H1 (cell line): ENCODE data around the gene NMRK2. TPM values are rescaled to one million over a fixed set of nuclear protein-coding genes. Genes with fewer than 3 reads are reported as not detected.

Experiments
- ASH2L ChIP-seq: fragments of 200-600, 300-600 bp; sonication (generic); IDR thresholded peaks from one replicate; pipeline ENCODE4 v1.7.1; 2017; ENCODE audit warnings: low read length
- BCL11A ChIP-seq, 2 experiments: IDR thresholded peaks; one replicate each; pipeline ENCODE4 v1.6.1; 2011; ENCODE audit warnings: low read depth in 2 of 2, low read length in 2 of 2, mild to moderate bottlenecking in 2 of 2
- EZH2 ChIP-seq: fragments of 200-600 bp; sonication (generic); IDR thresholded peaks from 2 replicates; pipeline ENCODE4 v1.7.1; 2012; ENCODE audit warnings: low read depth, mild to moderate bottlenecking, moderate library complexity, low read length, inconsistent platforms; ENCODE audit not compliant: severe bottlenecking
- GTF2F1 ChIP-seq: IDR thresholded peaks from 2 replicates; pipeline ENCODE4 v1.6.1; 2012; ENCODE audit warnings: low read depth, low read length, improper control_type of control experiment, borderline replicate concordance
- JUN ChIP-seq: IDR thresholded peaks from 2 replicates; pipeline ENCODE4 v1.6.1; 2011; ENCODE audit warnings: low read depth, mild to moderate bottlenecking, improper control_type of control experiment, low read length
- TCF12 ChIP-seq: IDR thresholded peaks from 2 replicates; pipeline ENCODE4 v1.6.1; 2011; ENCODE audit warnings: low read depth, mild to moderate bottlenecking, low read length
- polyA plus RNA-seq, 7 experiments: library from polyadenylated mRNA; depleted of rRNA in 3 of 7; stranded (reverse) in 5 of 7; unstranded in 2 of 7; fragments of >200 nt in 5 of 7; fragments of 200-250 nt in 2 of 7; gene quantifications; 1 replicate in 5 of 7; 2 replicates in 1 of 7; 4 replicates in 1 of 7; pipeline versions ENCODE4 v1.2.1 to v1.2.3, GENCODE V29; 2011 to 2013; ENCODE audit warnings: missing spikeins in 2 of 7, mixed read lengths in 2 of 7
- total RNA-seq: library from RNA; stranded (reverse); fragmentation: NEBNext Ultra II Directional; extraction: Animal tissue kit (Norgen Biotek cat#: 25700); gene quantifications from 2 replicates; pipeline ENCODE4 v1.2.1, GENCODE V29; 2021
- TF ChIP-seq, protein P1 (sequence below): fragments of 300-600 bp; sonication (generic); IDR thresholded peaks from 2 replicates; pipeline ENCODE4 v1.7.1; 2012; ENCODE audit warnings: low read length, moderate library complexity, mild to moderate bottlenecking, inconsistent platforms; ENCODE audit not compliant: insufficient replicate concordance
- TF ChIP-seq, protein P2 (sequence below): IDR thresholded peaks from 2 replicates; pipeline ENCODE4 v1.6.1; 2011; ENCODE audit warnings: low read depth, mild to moderate bottlenecking, low read length; ENCODE audit not compliant: insufficient read depth

The NMRK2 gene
- total and polyA plus RNA-seq, 2 of the 8 experiments (the other 6 are each of a cell fraction or from before 2014, with no cell fraction given): 87.4 to 206 TPM

- TF ChIP-seq, protein P1, sequence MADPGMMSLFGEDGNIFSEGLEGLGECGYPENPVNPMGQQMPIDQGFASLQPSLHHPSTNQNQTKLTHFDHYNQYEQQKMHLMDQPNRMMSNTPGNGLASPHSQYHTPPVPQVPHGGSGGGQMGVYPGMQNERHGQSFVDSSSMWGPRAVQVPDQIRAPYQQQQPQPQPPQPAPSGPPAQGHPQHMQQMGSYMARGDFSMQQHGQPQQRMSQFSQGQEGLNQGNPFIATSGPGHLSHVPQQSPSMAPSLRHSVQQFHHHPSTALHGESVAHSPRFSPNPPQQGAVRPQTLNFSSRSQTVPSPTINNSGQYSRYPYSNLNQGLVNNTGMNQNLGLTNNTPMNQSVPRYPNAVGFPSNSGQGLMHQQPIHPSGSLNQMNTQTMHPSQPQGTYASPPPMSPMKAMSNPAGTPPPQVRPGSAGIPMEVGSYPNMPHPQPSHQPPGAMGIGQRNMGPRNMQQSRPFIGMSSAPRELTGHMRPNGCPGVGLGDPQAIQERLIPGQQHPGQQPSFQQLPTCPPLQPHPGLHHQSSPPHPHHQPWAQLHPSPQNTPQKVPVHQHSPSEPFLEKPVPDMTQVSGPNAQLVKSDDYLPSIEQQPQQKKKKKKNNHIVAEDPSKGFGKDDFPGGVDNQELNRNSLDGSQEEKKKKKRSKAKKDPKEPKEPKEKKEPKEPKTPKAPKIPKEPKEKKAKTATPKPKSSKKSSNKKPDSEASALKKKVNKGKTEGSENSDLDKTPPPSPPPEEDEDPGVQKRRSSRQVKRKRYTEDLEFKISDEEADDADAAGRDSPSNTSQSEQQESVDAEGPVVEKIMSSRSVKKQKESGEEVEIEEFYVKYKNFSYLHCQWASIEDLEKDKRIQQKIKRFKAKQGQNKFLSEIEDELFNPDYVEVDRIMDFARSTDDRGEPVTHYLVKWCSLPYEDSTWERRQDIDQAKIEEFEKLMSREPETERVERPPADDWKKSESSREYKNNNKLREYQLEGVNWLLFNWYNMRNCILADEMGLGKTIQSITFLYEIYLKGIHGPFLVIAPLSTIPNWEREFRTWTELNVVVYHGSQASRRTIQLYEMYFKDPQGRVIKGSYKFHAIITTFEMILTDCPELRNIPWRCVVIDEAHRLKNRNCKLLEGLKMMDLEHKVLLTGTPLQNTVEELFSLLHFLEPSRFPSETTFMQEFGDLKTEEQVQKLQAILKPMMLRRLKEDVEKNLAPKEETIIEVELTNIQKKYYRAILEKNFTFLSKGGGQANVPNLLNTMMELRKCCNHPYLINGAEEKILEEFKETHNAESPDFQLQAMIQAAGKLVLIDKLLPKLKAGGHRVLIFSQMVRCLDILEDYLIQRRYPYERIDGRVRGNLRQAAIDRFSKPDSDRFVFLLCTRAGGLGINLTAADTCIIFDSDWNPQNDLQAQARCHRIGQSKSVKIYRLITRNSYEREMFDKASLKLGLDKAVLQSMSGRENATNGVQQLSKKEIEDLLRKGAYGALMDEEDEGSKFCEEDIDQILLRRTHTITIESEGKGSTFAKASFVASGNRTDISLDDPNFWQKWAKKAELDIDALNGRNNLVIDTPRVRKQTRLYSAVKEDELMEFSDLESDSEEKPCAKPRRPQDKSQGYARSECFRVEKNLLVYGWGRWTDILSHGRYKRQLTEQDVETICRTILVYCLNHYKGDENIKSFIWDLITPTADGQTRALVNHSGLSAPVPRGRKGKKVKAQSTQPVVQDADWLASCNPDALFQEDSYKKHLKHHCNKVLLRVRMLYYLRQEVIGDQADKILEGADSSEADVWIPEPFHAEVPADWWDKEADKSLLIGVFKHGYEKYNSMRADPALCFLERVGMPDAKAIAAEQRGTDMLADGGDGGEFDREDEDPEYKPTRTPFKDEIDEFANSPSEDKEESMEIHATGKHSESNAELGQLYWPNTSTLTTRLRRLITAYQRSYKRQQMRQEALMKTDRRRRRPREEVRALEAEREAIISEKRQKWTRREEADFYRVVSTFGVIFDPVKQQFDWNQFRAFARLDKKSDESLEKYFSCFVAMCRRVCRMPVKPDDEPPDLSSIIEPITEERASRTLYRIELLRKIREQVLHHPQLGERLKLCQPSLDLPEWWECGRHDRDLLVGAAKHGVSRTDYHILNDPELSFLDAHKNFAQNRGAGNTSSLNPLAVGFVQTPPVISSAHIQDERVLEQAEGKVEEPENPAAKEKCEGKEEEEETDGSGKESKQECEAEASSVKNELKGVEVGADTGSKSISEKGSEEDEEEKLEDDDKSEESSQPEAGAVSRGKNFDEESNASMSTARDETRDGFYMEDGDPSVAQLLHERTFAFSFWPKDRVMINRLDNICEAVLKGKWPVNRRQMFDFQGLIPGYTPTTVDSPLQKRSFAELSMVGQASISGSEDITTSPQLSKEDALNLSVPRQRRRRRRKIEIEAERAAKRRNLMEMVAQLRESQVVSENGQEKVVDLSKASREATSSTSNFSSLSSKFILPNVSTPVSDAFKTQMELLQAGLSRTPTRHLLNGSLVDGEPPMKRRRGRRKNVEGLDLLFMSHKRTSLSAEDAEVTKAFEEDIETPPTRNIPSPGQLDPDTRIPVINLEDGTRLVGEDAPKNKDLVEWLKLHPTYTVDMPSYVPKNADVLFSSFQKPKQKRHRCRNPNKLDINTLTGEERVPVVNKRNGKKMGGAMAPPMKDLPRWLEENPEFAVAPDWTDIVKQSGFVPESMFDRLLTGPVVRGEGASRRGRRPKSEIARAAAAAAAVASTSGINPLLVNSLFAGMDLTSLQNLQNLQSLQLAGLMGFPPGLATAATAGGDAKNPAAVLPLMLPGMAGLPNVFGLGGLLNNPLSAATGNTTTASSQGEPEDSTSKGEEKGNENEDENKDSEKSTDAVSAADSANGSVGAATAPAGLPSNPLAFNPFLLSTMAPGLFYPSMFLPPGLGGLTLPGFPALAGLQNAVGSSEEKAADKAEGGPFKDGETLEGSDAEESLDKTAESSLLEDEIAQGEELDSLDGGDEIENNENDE: no peak
- TF ChIP-seq TCF12 (no peak), EZH2 (no peak), JUN (peak; percentile 100), BCL11A (IDR thresholded peaks at IDR 0.05; ENCODE audit: low read depth in 2 of 2, low read length in 2 of 2) (no peak), ASH2L (peak; percentile 29), GTF2F1 (no peak)
- TF ChIP-seq, protein P2, sequence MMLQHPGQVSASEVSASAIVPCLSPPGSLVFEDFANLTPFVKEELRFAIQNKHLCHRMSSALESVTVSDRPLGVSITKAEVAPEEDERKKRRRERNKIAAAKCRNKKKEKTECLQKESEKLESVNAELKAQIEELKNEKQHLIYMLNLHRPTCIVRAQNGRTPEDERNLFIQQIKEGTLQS: peak; percentile 76; the same call in 1 of the 2 replicates
Measured at GRCh38 chr19:3968556-3969434, 35.9 kb downstream of the NMRK2 start (continued).
